SU-DHL-6 (cell line): ENCODE results near the gene DCXR.

Experiments used
- EZH2phosphoT487 ChIP-seq: fragments of 200-600 bp; sonication (generic), shearing (Covaris generic); conservative IDR thresholded peaks from 2 replicates; pipeline ENCODE4 v1.6.1; 2018; ENCODE audit warnings: mild to moderate bottlenecking, antibody characterized with exemption, low read length, moderate library complexity, mixed read lengths
- TF ChIP-seq, protein P1 (sequence below): fragments of 200-600 bp; sonication (generic); IDR thresholded peaks from one replicate; pipeline ENCODE4 v1.5.1; 2017; ENCODE audit warnings: antibody characterized with exemption, mild to moderate bottlenecking, low read length, moderate library complexity; ENCODE audit not compliant: insufficient read depth, poor library complexity, severe bottlenecking

GRCh38 chr17:81998212-81998611, 39.3 kb downstream of the DCXR start:
- TF ChIP-seq, protein P1, sequence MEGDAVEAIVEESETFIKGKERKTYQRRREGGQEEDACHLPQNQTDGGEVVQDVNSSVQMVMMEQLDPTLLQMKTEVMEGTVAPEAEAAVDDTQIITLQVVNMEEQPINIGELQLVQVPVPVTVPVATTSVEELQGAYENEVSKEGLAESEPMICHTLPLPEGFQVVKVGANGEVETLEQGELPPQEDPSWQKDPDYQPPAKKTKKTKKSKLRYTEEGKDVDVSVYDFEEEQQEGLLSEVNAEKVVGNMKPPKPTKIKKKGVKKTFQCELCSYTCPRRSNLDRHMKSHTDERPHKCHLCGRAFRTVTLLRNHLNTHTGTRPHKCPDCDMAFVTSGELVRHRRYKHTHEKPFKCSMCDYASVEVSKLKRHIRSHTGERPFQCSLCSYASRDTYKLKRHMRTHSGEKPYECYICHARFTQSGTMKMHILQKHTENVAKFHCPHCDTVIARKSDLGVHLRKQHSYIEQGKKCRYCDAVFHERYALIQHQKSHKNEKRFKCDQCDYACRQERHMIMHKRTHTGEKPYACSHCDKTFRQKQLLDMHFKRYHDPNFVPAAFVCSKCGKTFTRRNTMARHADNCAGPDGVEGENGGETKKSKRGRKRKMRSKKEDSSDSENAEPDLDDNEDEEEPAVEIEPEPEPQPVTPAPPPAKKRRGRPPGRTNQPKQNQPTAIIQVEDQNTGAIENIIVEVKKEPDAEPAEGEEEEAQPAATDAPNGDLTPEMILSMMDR, result no peak
- no peak for TF ChIP-seq EZH2phosphoT487
